ENCODE data around the gene KIAA0753.

Gene KIAA0753

GRCh38 chr17:6547336-6547735 lies 93.2 kb downstream of the KIAA0753 start:
- Histone ChIP-seq H3K27me3 (ENCODE audit: low read depth, low read length) (no peaks in the 10 kb centered on the region), H3K4me2 (ENCODE audit: low read length) (no peak overlapping the region)

GRCh38 chr17:6546069-6546718 lies 94.3 kb downstream of the KIAA0753 start:
- H2AFZ ChIP-seq (ENCODE audit: low read depth, low read length): no peak overlapping the region
- no peak overlapping the region for H3K4me2 ChIP-seq (ENCODE audit: low read length)
- H3K36me3 ChIP-seq (replicated peaks; ENCODE audit: low read depth, low read length): no peaks in the 10 kb centered on the region
- no peaks in the 10 kb centered on the region for H3K27me3 ChIP-seq (ENCODE audit: low read depth, low read length)
- no peaks in the 10 kb centered on the region for H3K79me2 ChIP-seq (ENCODE audit: low read length)
- no peak overlapping the region for H3K27ac ChIP-seq (ENCODE audit: low read length)
- H4K20me1 ChIP-seq (ENCODE audit: insufficient read depth, low read length): no peaks in the 10 kb centered on the region
- H3K9ac ChIP-seq (ENCODE audit: low read length): no peak overlapping the region
- no peaks in the 10 kb centered on the region for H3K9me3 ChIP-seq (ENCODE audit: insufficient read depth, low read length)
- no peaks in the 10 kb centered on the region for H3K4me1 ChIP-seq (ENCODE audit: low read length)
- TF ChIP-seq CTCF (IDR thresholded peaks at IDR 0.05; ENCODE audit: low read depth, low read length) (no peak), EZH2phosphoT487 (IDR thresholded peaks at IDR 0.05; ENCODE audit: low read depth) (no peak)
- no peak overlapping the region for H3K4me3 ChIP-seq (ENCODE audit: low read length)

More at GRCh38 chr17:6547336-6547735, 93.2 kb downstream of the KIAA0753 start:
- H2AFZ ChIP-seq (ENCODE audit: low read depth, low read length): no peak overlapping the region
- H3K9ac ChIP-seq (ENCODE audit: low read length): no peak overlapping the region
- H3K9me3 ChIP-seq (ENCODE audit: insufficient read depth, low read length): no peaks in the 10 kb centered on the region
- no peak overlapping the region for H3K27ac ChIP-seq (ENCODE audit: low read length)
- no peaks in the 10 kb centered on the region for H3K79me2 ChIP-seq (ENCODE audit: low read length)
- no peaks in the 10 kb centered on the region for H3K36me3 ChIP-seq (replicated peaks; ENCODE audit: low read depth, low read length)
- no peaks in the 10 kb centered on the region for H3K4me1 ChIP-seq (ENCODE audit: low read length)
- H3K4me3 ChIP-seq (ENCODE audit: low read length): no peak overlapping the region
- H4K20me1 ChIP-seq (ENCODE audit: insufficient read depth, low read length): no peaks in the 10 kb centered on the region
- no peak for TF ChIP-seq CTCF (IDR thresholded peaks at IDR 0.05; ENCODE audit: low read depth, low read length)
- no peak for TF ChIP-seq EZH2phosphoT487 (IDR thresholded peaks at IDR 0.05; ENCODE audit: low read depth)

- H3K4me2 ChIP-seq (ENCODE audit: low read length): no peak overlapping the region
- no peaks in the 10 kb centered on the region for H3K4me1 ChIP-seq (ENCODE audit: low read length)
- no peaks in the 10 kb centered on the region for H4K20me1 ChIP-seq (ENCODE audit: insufficient read depth, low read length)
- no peak overlapping the region for H3K4me3 ChIP-seq (ENCODE audit: low read length)
- H2AFZ ChIP-seq (ENCODE audit: low read depth, low read length): no peak overlapping the region
- TF ChIP-seq EZH2phosphoT487 (IDR thresholded peaks at IDR 0.05; ENCODE audit: low read depth): no peak
- no peak for TF ChIP-seq CTCF (IDR thresholded peaks at IDR 0.05; ENCODE audit: low read depth, low read length)
- H3K79me2 ChIP-seq (ENCODE audit: low read length): no peaks in the 10 kb centered on the region
- no peaks in the 10 kb centered on the region for H3K27me3 ChIP-seq (ENCODE audit: low read depth, low read length)
- no peaks in the 10 kb centered on the region for H3K9me3 ChIP-seq (ENCODE audit: insufficient read depth, low read length)
- H3K27ac ChIP-seq (ENCODE audit: low read length): no peak overlapping the region
- H3K36me3 ChIP-seq (replicated peaks; ENCODE audit: low read depth, low read length): no peaks in the 10 kb centered on the region
- H3K9ac ChIP-seq (ENCODE audit: low read length): no peak overlapping the region
Measured at GRCh38 chr17:6545291-6545690, 95.2 kb downstream of the KIAA0753 start.

GRCh38 chr17:6544011-6544370 lies 96.5 kb downstream of the KIAA0753 start:
- no peaks in the 10 kb centered on the region for H3K9me3 ChIP-seq (ENCODE audit: insufficient read depth, low read length)
- TF ChIP-seq EZH2phosphoT487 (IDR thresholded peaks at IDR 0.05; ENCODE audit: low read depth) (no peak), CTCF (IDR thresholded peaks at IDR 0.05; ENCODE audit: low read depth, low read length) (no peak)
- no peaks in the 10 kb centered on the region for H3K4me1 ChIP-seq (ENCODE audit: low read length)
- H3K27ac ChIP-seq (ENCODE audit: low read length): no peak overlapping the region
- no peaks in the 10 kb centered on the region for H3K79me2 ChIP-seq (ENCODE audit: low read length)
- no peak overlapping the region for H3K4me2 ChIP-seq (ENCODE audit: low read length)
- no peak overlapping the region for H3K4me3 ChIP-seq (ENCODE audit: low read length)
- H3K36me3 ChIP-seq (replicated peaks; ENCODE audit: low read depth, low read length): no peaks in the 10 kb centered on the region
- no peaks in the 10 kb centered on the region for H4K20me1 ChIP-seq (ENCODE audit: insufficient read depth, low read length)
- no peak overlapping the region for H3K9ac ChIP-seq (ENCODE audit: low read length)
- H3K27me3 ChIP-seq (ENCODE audit: low read depth, low read length): no peaks in the 10 kb centered on the region
- no peak overlapping the region for H2AFZ ChIP-seq (ENCODE audit: low read depth, low read length)
